Measurements from ENCODE around the gene YBX1. TPM values are rescaled to one million over a fixed set of nuclear protein-coding genes. Genes with fewer than 3 reads are reported as not detected.

The YBX1 gene
- total and polyA plus RNA-seq, 2 experiments from 2014 or later = 177 to 418 TPM

- Histone ChIP-seq H2AFZ (no peak overlapping the region), H3K4me3 (no peak overlapping the region), H3K79me2 (no peaks in the 10 kb centered on the region), H3K4me2 (no peak overlapping the region), H4K20me1 (ENCODE audit: insufficient read depth, poor library complexity, severe bottlenecking) (no peaks in the 10 kb centered on the region), H3K27ac (no peak overlapping the region), H3K36me3 (replicated peaks; ENCODE audit: insufficient read depth, low read depth) (no peaks in the 10 kb centered on the region), H3K27me3 (no peaks in the 10 kb centered on the region), H3K4me1 (ENCODE audit: insufficient read depth) (no peaks in the 10 kb centered on the region), H3K9me3 (ENCODE audit: low read depth) (no peaks in the 10 kb centered on the region), H3K9me2 (replicated peaks; ENCODE audit: insufficient read depth) (no peaks in the 10 kb centered on the region)
- TF ChIP-seq EZH2phosphoT487 (IDR thresholded peaks at IDR 0.05; ENCODE audit: low read depth, severe bottlenecking, unreplicated experiment) = no peak
- TF ChIP-seq, protein P1, sequence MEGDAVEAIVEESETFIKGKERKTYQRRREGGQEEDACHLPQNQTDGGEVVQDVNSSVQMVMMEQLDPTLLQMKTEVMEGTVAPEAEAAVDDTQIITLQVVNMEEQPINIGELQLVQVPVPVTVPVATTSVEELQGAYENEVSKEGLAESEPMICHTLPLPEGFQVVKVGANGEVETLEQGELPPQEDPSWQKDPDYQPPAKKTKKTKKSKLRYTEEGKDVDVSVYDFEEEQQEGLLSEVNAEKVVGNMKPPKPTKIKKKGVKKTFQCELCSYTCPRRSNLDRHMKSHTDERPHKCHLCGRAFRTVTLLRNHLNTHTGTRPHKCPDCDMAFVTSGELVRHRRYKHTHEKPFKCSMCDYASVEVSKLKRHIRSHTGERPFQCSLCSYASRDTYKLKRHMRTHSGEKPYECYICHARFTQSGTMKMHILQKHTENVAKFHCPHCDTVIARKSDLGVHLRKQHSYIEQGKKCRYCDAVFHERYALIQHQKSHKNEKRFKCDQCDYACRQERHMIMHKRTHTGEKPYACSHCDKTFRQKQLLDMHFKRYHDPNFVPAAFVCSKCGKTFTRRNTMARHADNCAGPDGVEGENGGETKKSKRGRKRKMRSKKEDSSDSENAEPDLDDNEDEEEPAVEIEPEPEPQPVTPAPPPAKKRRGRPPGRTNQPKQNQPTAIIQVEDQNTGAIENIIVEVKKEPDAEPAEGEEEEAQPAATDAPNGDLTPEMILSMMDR (IDR thresholded peaks at IDR 0.05; ENCODE audit: poor library complexity) = no peak
- no peak for TF ChIP-seq EZH2 (IDR thresholded peaks at IDR 0.05; ENCODE audit: borderline replicate concordance)
- no peak for DNase-seq (ENCODE audit: low spot score)
- WGBS (ENCODE audit: low lambda C conversion rate, missing lambda C conversion rate) = 96% methylated on average over 1 of the region's 1 CpG
Measured at GRCh38 chr1:42674682-42675081, 7.5 kb upstream of the YBX1 start.

DNA sequence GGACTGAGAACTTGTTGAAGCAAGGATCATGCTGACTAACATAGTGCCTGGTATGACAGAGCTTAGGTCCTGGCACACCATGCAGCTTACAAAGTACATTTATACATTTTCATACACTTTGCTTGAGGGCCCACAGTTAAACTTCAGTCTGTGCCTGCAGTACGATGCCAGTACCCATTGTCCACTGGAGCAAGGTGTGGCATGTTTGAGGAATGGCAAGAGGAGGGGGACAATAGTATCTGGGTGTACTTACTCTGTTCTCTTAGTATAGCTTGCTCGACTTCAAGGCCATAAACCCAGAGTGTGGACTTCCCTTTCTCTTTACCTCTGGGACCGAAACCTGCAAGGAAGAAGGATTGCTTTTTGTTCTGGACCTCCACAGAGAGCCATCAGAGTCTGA lies 6.8 kb upstream of the YBX1 start:
- no peak overlapping the region for H3K27ac ChIP-seq
- no peak for TF ChIP-seq EZH2 (IDR thresholded peaks at IDR 0.05; ENCODE audit: borderline replicate concordance)
- no peak for TF ChIP-seq EZH2phosphoT487 (IDR thresholded peaks at IDR 0.05; ENCODE audit: low read depth, severe bottlenecking, unreplicated experiment)
- TF ChIP-seq, protein P1 (IDR thresholded peaks at IDR 0.05; ENCODE audit: poor library complexity) = no peak
- no peak overlapping the region for H3K4me3 ChIP-seq
- no peaks in the 10 kb centered on the region for H4K20me1 ChIP-seq (ENCODE audit: insufficient read depth, poor library complexity, severe bottlenecking)
- no peak overlapping the region for H3K4me2 ChIP-seq
- H3K79me2 ChIP-seq = peaks cover 5% of the 10 kb centered on the region
- H3K9me2 ChIP-seq (replicated peaks; ENCODE audit: insufficient read depth) = no peaks in the 10 kb centered on the region
- H3K9me3 ChIP-seq (ENCODE audit: low read depth) = no peaks in the 10 kb centered on the region
- H3K36me3 ChIP-seq (replicated peaks; ENCODE audit: insufficient read depth, low read depth) = no peaks in the 10 kb centered on the region
- no peak overlapping the region for H2AFZ ChIP-seq
- H3K27me3 ChIP-seq = no peaks in the 10 kb centered on the region
- WGBS (ENCODE audit: low lambda C conversion rate, missing lambda C conversion rate) = 96% methylated on average over 3 of the region's 3 CpGs
- H3K4me1 ChIP-seq (ENCODE audit: insufficient read depth) = peaks cover 3% of the 10 kb centered on the region
- DNase-seq (ENCODE audit: low spot score) = no peak

GRCh38 chr1:42676534-42677087 lies 5.6 kb upstream of the YBX1 start:
- H4K20me1 ChIP-seq (ENCODE audit: insufficient read depth, poor library complexity, severe bottlenecking) = no peaks in the 10 kb centered on the region
- peaks cover 11% of the 10 kb centered on the region for H3K79me2 ChIP-seq
- no peak for DNase-seq (ENCODE audit: low spot score)
- no peaks in the 10 kb centered on the region for H3K9me3 ChIP-seq (ENCODE audit: low read depth)
- WGBS (ENCODE audit: low lambda C conversion rate, missing lambda C conversion rate) = 91% methylated on average over 3 of the region's 3 CpGs
- H3K4me2 ChIP-seq = no peak overlapping the region
- no peak overlapping the region for H2AFZ ChIP-seq
- no peaks in the 10 kb centered on the region for H3K36me3 ChIP-seq (replicated peaks; ENCODE audit: insufficient read depth, low read depth)
- H3K9me2 ChIP-seq (replicated peaks; ENCODE audit: insufficient read depth) = no peaks in the 10 kb centered on the region
- H3K4me3 ChIP-seq = no peak overlapping the region
- TF ChIP-seq, protein P1 (IDR thresholded peaks at IDR 0.05; ENCODE audit: poor library complexity) = no peak
- TF ChIP-seq EZH2phosphoT487 (IDR thresholded peaks at IDR 0.05; ENCODE audit: low read depth, severe bottlenecking, unreplicated experiment) (no peak), EZH2 (IDR thresholded peaks at IDR 0.05; ENCODE audit: borderline replicate concordance) (no peak)
- H3K4me1 ChIP-seq (ENCODE audit: insufficient read depth) = peaks cover 10% of the 10 kb centered on the region
- H3K27ac ChIP-seq = no peak overlapping the region
- no peaks in the 10 kb centered on the region for H3K27me3 ChIP-seq

Measured in hepatocyte (in vitro differentiated cells).